ENCODE results near the gene INPP5F. TPM values are rescaled to one million over a fixed set of nuclear protein-coding genes. Genes with fewer than 3 reads are reported as not detected.

The INPP5F gene
- total RNA-seq, 1 donor from 2014 or later: 46.1 TPM

DNA sequence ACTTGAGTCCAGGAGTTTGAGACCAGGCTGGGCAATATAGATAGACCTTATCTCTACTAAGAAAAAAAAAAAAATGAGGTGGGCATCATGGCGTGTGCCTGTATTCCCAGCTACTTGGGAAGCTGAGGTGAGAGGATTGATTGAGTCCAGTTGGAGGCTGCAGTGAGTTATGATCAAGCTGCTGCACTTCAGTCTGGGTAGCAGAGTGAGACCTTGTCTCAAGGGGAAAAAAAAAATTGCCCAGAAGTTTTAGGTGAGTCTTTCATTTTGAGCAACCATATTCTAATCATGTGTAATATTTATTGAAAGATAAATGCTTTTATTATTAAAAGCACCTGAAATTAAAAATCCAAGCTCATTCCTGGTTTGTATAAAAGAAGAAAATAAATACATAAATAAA is 13.1 kb downstream of the INPP5F start:
- no peaks in the 10 kb centered on the region for H3K36me3 Mint-ChIP-seq (ENCODE audit: insufficient read depth)
- H3K4me1 Mint-ChIP-seq (ENCODE audit: low read depth): peaks cover 13% of the 10 kb centered on the region
- no peaks in the 10 kb centered on the region for H3K9me3 Mint-ChIP-seq (ENCODE audit: low read depth)
- peak overlapping the region; percentile 33 for H3K27ac Mint-ChIP-seq
- DNase-seq (ENCODE audit: low spot score, unreplicated experiment): no peak
- no peaks in the 10 kb centered on the region for H3K27me3 Mint-ChIP-seq
- H3K4me3 Mint-ChIP-seq (ENCODE audit: low read depth): no peak overlapping the region
- TF ChIP-seq, protein P1, sequence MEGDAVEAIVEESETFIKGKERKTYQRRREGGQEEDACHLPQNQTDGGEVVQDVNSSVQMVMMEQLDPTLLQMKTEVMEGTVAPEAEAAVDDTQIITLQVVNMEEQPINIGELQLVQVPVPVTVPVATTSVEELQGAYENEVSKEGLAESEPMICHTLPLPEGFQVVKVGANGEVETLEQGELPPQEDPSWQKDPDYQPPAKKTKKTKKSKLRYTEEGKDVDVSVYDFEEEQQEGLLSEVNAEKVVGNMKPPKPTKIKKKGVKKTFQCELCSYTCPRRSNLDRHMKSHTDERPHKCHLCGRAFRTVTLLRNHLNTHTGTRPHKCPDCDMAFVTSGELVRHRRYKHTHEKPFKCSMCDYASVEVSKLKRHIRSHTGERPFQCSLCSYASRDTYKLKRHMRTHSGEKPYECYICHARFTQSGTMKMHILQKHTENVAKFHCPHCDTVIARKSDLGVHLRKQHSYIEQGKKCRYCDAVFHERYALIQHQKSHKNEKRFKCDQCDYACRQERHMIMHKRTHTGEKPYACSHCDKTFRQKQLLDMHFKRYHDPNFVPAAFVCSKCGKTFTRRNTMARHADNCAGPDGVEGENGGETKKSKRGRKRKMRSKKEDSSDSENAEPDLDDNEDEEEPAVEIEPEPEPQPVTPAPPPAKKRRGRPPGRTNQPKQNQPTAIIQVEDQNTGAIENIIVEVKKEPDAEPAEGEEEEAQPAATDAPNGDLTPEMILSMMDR (IDR thresholded peaks at IDR 0.05; ENCODE audit: unreplicated experiment): no peak

DNA sequence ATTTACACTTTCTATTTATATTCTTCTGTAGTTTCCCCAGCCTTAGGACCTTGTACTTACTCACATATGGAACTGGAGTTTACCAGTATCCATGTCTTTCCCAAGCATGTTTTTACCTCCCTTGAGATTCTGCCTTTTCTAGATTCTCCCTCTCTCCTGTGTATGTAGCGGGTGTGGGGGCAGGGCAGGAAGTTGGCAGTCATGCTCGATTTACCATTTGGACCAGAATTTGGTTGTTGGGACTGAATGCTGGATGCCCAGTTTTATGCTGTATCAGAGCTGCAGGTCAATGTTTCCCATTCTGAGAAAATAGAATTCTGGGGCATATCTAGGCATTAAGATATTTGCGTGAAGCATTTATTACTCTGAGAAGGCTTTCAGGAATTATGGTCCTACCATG is 14.2 kb downstream of the INPP5F start:
- Mint-ChIP-seq H3K36me3 (ENCODE audit: insufficient read depth) (no peaks in the 10 kb centered on the region), H3K27ac (no peak overlapping the region), H3K4me1 (ENCODE audit: low read depth) (peaks cover 15% of the 10 kb centered on the region), H3K9me3 (ENCODE audit: low read depth) (no peaks in the 10 kb centered on the region), H3K4me3 (ENCODE audit: low read depth) (no peak overlapping the region), H3K27me3 (no peaks in the 10 kb centered on the region)
- no peak for DNase-seq (ENCODE audit: low spot score, unreplicated experiment)
- TF ChIP-seq, protein P1 (IDR thresholded peaks at IDR 0.05; ENCODE audit: unreplicated experiment): no peak

DNA sequence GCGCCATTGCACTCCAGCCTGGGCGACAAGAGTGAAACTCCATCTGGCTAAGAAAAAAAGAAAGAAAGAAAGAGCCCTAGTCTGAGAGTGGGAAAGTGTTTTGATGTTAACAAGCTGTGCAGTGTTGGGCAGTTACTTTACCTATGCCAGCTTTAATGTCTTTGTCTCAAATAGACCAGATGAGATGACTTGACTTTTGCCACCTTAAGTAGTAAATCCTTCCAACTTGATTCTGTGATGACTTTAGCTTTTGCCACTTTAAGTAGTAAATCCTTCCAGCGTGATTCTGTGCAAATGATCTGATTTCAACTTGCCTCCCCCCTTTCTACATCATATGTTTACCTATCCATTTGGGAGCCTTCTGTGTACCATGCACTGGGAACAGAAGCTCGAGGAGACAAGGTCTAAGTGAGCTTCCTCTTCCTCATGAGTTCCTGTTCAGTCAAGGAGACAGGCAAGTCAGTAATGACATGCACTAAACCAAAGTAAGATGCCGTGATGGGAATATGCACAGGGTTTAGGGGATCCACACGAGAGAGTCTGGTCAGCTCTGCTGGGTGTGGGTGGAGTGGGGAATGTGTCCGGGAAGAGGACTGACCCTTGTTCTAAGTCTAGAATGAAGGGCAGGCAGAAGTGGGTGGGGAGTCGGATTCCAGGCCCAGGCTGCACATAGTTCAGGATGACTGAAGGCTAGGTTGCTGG is 17.2 kb downstream of the INPP5F start:
- Mint-ChIP-seq H3K4me1 (ENCODE audit: low read depth) (peaks cover 11% of the 10 kb centered on the region), H3K4me3 (ENCODE audit: low read depth) (peak overlapping the region; percentile 23), H3K36me3 (ENCODE audit: insufficient read depth) (no peaks in the 10 kb centered on the region), H3K27ac (peak overlapping the region; percentile 22), H3K9me3 (ENCODE audit: low read depth) (no peaks in the 10 kb centered on the region), H3K27me3 (no peaks in the 10 kb centered on the region)
- no peak for DNase-seq (ENCODE audit: low spot score, unreplicated experiment)
- TF ChIP-seq, protein P1 (IDR thresholded peaks at IDR 0.05; ENCODE audit: unreplicated experiment): no peak

DNA sequence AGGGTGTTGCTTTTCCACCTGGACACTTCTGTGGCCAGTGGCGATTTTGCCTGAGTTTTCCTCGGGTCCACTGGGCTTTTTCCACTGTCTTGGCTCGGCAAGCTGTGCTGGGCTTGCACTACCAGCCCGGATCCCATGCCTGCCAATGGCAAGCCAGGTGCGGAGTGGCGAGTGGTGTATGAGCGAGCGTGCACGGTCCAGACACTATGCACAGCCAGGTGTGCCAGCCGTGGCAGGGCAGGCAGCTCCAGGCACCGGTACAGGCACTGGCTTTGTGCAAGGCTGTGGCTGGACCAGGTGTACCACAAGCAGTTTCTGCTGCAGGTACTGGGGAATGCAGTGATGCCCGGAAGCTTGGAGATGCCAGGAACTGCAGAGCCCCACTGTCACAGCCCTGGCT is 22.1 kb downstream of the INPP5F start:
- H3K4me1 Mint-ChIP-seq (ENCODE audit: low read depth): peaks cover 10% of the 10 kb centered on the region
- H3K27ac Mint-ChIP-seq: no peak overlapping the region
- no peaks in the 10 kb centered on the region for H3K9me3 Mint-ChIP-seq (ENCODE audit: low read depth)
- DNase-seq (ENCODE audit: low spot score, unreplicated experiment): no peak
- H3K36me3 Mint-ChIP-seq (ENCODE audit: insufficient read depth): peaks cover 1% of the 10 kb centered on the region
- TF ChIP-seq, protein P1 (IDR thresholded peaks at IDR 0.05; ENCODE audit: unreplicated experiment): no peak
- H3K27me3 Mint-ChIP-seq: no peaks in the 10 kb centered on the region
- H3K4me3 Mint-ChIP-seq (ENCODE audit: low read depth): no peak overlapping the region

DNA sequence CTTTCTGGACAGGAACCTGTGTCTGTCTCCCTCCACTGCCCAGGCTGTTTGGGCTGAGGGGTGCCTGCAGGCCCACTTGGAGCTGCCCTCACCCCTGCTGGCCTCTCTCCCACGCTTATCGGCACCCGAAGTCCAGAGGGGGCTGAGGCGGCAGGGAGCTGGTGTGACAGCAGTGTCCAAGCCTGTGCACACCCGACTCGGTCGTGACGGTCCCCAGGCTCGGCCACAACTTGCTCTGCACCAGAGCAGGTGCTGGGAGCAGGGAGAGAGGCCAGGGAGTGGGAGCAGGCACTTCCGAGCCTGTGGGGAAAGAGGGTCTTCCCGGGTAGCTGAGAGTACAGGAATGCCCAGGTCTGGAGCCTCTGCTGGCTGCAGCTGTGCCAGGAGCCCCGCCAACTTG is 23.0 kb downstream of the INPP5F start:
- TF ChIP-seq, protein P1 (IDR thresholded peaks at IDR 0.05; ENCODE audit: unreplicated experiment): no peak
- no peak overlapping the region for H3K4me3 Mint-ChIP-seq (ENCODE audit: low read depth)
- no peaks in the 10 kb centered on the region for H3K9me3 Mint-ChIP-seq (ENCODE audit: low read depth)
- no peak overlapping the region for H3K27ac Mint-ChIP-seq
- DNase-seq (ENCODE audit: low spot score, unreplicated experiment): no peak
- peaks cover 6% of the 10 kb centered on the region for H3K4me1 Mint-ChIP-seq (ENCODE audit: low read depth)
- no peaks in the 10 kb centered on the region for H3K27me3 Mint-ChIP-seq
- H3K36me3 Mint-ChIP-seq (ENCODE audit: insufficient read depth): peaks cover 1% of the 10 kb centered on the region

Measured in progenitor cell of endocrine pancreas (in vitro differentiated cells).